ENCODE data around the gene UQCRC1. TPM values are rescaled to one million over a fixed set of nuclear protein-coding genes. Genes with fewer than 3 reads are reported as not detected.

UQCRC1 gene
- total and polyA plus RNA-seq, 2 donors (not counting 1 experiment from before 2014, with no cell fraction given), result 226 to 366 TPM

GRCh38 chr3:48581621-48582481, 27.6 kb downstream of the UQCRC1 start:
- H3K36me3 ChIP-seq (ENCODE audit: control insufficient read depth, insufficient read depth, low read length), result peaks cover 7% of the 10 kb centered on the region

GRCh38 chr3:48576647-48577046, 32.8 kb downstream of the UQCRC1 start:
- Histone ChIP-seq H2AFZ (ENCODE audit: low read length) (no peak overlapping the region), H3K4me1 (ENCODE audit: control insufficient read depth, extremely low read depth, insufficient read depth, low read length) (no peaks in the 10 kb centered on the region), H3K4me3 (replicated peaks in 1 of 4; ENCODE audit: control extremely low read depth in 1 of 4, insufficient read depth in 1 of 4, low read depth in 3 of 4, low read length in 4 of 4) (no peak overlapping the region), H3K27me3 (ENCODE audit: control insufficient read depth, insufficient read depth, low read length) (no peaks in the 10 kb centered on the region), H4K20me1 (ENCODE audit: control insufficient read depth, extremely low read depth, insufficient read depth, low read length) (no peaks in the 10 kb centered on the region), H3K79me2 (ENCODE audit: control insufficient read depth, insufficient read depth, low read length) (no peaks in the 10 kb centered on the region), H3K4me2 (ENCODE audit: extremely low read depth, insufficient read depth, low read length) (no peak overlapping the region), H3K27ac (ENCODE audit: insufficient read depth, low read length) (no peak overlapping the region), H3K9me3 (ENCODE audit: control insufficient read depth, insufficient read depth, low read depth, low read length) (no peaks in the 10 kb centered on the region), H3K36me3 (ENCODE audit: control insufficient read depth, insufficient read depth, low read length) (peaks cover 4% of the 10 kb centered on the region), H3K9ac (ENCODE audit: insufficient read depth, low read length) (no peak overlapping the region)
- TF ChIP-seq CTCF (conservative IDR thresholded peaks at IDR 0.05 in 1 of 2, IDR thresholded peaks at IDR 0.05 in 1 of 2; ENCODE audit: low read depth in 1 of 2, low read length in 2 of 2), result no peak
- no peak for TF ChIP-seq EZH2 (IDR thresholded peaks at IDR 0.05; ENCODE audit: low read length, missing control alignments)
- no peak for DNase-seq (ENCODE audit: low read depth in 2 of 2)

More at GRCh38 chr3:48581621-48582481, 27.6 kb downstream of the UQCRC1 start:
- no peak overlapping the region for H3K27ac ChIP-seq (ENCODE audit: insufficient read depth, low read length)
- no peak overlapping the region for H3K4me3 ChIP-seq (replicated peaks in 1 of 4; ENCODE audit: control extremely low read depth in 1 of 4, insufficient read depth in 1 of 4, low read depth in 3 of 4, low read length in 4 of 4)
- no peaks in the 10 kb centered on the region for H3K9me3 ChIP-seq (ENCODE audit: control insufficient read depth, insufficient read depth, low read depth, low read length)
- TF ChIP-seq EZH2 (IDR thresholded peaks at IDR 0.05; ENCODE audit: low read length, missing control alignments) (no peak), CTCF (conservative IDR thresholded peaks at IDR 0.05 in 1 of 2, IDR thresholded peaks at IDR 0.05 in 1 of 2; ENCODE audit: low read depth in 1 of 2, low read length in 2 of 2) (no peak)
- no peak overlapping the region for H3K9ac ChIP-seq (ENCODE audit: insufficient read depth, low read length)
- H3K27me3 ChIP-seq (ENCODE audit: control insufficient read depth, insufficient read depth, low read length), result no peaks in the 10 kb centered on the region
- no peak overlapping the region for H3K4me2 ChIP-seq (ENCODE audit: extremely low read depth, insufficient read depth, low read length)
- no peaks in the 10 kb centered on the region for H4K20me1 ChIP-seq (ENCODE audit: control insufficient read depth, extremely low read depth, insufficient read depth, low read length)
- H2AFZ ChIP-seq (ENCODE audit: low read length), result no peak overlapping the region
- DNase-seq (ENCODE audit: low read depth in 2 of 2), result no peak
- H3K4me1 ChIP-seq (ENCODE audit: control insufficient read depth, extremely low read depth, insufficient read depth, low read length), result no peaks in the 10 kb centered on the region
- H3K79me2 ChIP-seq (ENCODE audit: control insufficient read depth, insufficient read depth, low read length), result no peaks in the 10 kb centered on the region

GRCh38 chr3:48575366-48575765, 34.1 kb downstream of the UQCRC1 start:
- Histone ChIP-seq H3K27ac (ENCODE audit: insufficient read depth, low read length) (no peak overlapping the region), H3K4me3 (replicated peaks in 1 of 4; ENCODE audit: control extremely low read depth in 1 of 4, insufficient read depth in 1 of 4, low read depth in 3 of 4, low read length in 4 of 4) (no peak overlapping the region), H3K79me2 (ENCODE audit: control insufficient read depth, insufficient read depth, low read length) (no peaks in the 10 kb centered on the region), H3K27me3 (ENCODE audit: control insufficient read depth, insufficient read depth, low read length) (no peaks in the 10 kb centered on the region), H2AFZ (ENCODE audit: low read length) (no peak overlapping the region), H3K4me2 (ENCODE audit: extremely low read depth, insufficient read depth, low read length) (no peak overlapping the region), H3K9me3 (ENCODE audit: control insufficient read depth, insufficient read depth, low read depth, low read length) (no peaks in the 10 kb centered on the region), H4K20me1 (ENCODE audit: control insufficient read depth, extremely low read depth, insufficient read depth, low read length) (no peaks in the 10 kb centered on the region), H3K9ac (ENCODE audit: insufficient read depth, low read length) (no peak overlapping the region), H3K36me3 (ENCODE audit: control insufficient read depth, insufficient read depth, low read length) (peaks cover 4% of the 10 kb centered on the region), H3K4me1 (ENCODE audit: control insufficient read depth, extremely low read depth, insufficient read depth, low read length) (no peaks in the 10 kb centered on the region)
- no peak for DNase-seq (ENCODE audit: low read depth in 2 of 2)
- TF ChIP-seq EZH2 (IDR thresholded peaks at IDR 0.05; ENCODE audit: low read length, missing control alignments) (no peak), CTCF (conservative IDR thresholded peaks at IDR 0.05 in 1 of 2, IDR thresholded peaks at IDR 0.05 in 1 of 2; ENCODE audit: low read depth in 1 of 2, low read length in 2 of 2) (no peak)
